ENCODE data around the gene MIDN. TPM values are rescaled to one million over a fixed set of nuclear protein-coding genes. Genes with fewer than 3 reads are reported as not detected.
A peak's percentile ranks its signal among the peaks of the same experiment; 100 is the strongest.

Gene MIDN
- total and polyA plus RNA-seq, 10 of the 15 experiments (the other 5 are each of a cell fraction or from before 2014, with no cell fraction given): 0.38 to 51.5 (median 7.2) TPM

DNA sequence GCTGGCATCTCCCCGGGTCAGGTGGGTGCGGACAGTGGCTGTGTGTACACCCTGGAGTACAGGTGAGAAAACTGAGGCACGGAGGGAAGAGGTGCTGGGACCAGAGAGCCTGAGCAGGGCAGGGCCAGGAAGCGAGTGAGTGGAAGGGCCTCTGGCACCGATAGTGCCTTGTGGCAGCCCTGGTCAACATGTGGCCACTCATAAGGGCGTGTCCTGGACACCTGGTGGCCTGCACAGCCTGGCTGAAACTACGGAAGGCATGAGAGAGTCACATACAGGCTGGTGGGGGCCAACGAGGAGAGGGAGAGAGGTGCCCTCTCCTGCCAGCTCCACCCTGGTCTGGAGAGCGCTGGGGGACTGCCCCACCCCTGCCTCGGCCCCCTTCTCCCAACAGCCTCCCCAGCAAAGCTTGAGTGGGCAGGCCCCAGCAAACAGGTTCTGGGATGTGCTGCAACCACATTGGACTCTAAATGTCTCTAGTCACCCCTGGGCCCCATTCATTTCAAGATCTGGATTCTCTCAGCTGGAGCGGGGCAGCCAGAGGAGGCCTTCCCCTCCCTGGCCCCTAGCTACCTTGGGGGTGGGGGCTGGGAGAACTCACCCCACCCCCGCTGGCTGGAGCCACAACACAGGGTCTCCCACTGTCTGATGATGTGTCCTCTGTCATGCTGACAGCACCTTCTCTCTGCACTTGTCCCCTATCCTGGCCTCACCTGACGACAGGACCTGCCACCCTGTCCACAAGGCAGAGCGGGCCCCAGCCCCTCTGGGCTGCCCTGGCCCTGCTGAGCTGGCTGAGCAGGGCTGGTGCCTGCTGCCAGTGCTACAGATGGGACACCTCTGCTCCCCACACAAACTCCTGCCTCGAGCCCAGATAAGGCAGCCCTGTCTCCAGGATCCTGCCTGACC, 16.4 kb upstream of the MIDN start:
- Histone ChIP-seq H3K27ac (ENCODE audit: control insufficient read depth, insufficient read depth) (no peak overlapping the region), H3K4me1 (ENCODE audit: control insufficient read depth, insufficient read depth, low read length) (no peaks in the 10 kb centered on the region), H4K20me1 (ENCODE audit: control insufficient read depth, insufficient read depth) (no peaks in the 10 kb centered on the region), H3K4me3 (no peak overlapping the region), H3K79me2 (ENCODE audit: control insufficient read depth, insufficient read depth, low read length) (no peaks in the 10 kb centered on the region), H3K27me3 (replicated peaks in 1 of 2; ENCODE audit: control insufficient read depth in 2 of 2, insufficient read depth in 2 of 2, low read length in 1 of 2) (peaks cover 0 to 3% of the 10 kb centered on the region in 2 experiments; a peak in 2 of 4 replicates), H3K9ac (ENCODE audit: control insufficient read depth, insufficient read depth, low read length) (no peak overlapping the region), H3K4me2 (ENCODE audit: control insufficient read depth, insufficient read depth) (no peak overlapping the region), H3K9me3 (replicated peaks; ENCODE audit: control insufficient read depth, insufficient read depth, low read length) (no peaks in the 10 kb centered on the region; the same call in 2 of the 3 replicates), H3K36me3 (ENCODE audit: control insufficient read depth in 2 of 2, insufficient read depth in 2 of 2, low read length in 1 of 2) (no peaks in the 10 kb centered on the region), H2AFZ (ENCODE audit: control insufficient read depth, low read depth, low read length) (no peak overlapping the region)
- no TSS peak for BruUV-seq (replicated peaks)
- CTCF ChIA-PET: no interaction called here
- RAD21 ChIA-PET (ENCODE audit: unreplicated experiment): no interaction called here
- no peak for DNase-seq (ENCODE audit: low read depth, low spot score)
- in situ Hi-C loops (cut with MboI): no loop called here
- FAIRE-seq: no peak
- SMC1A ChIA-PET (ENCODE audit: uncharacterized antibody, unreplicated experiment): no interaction called here
- intact Hi-C loops (cut with micrococcal nuclease; ENCODE audit: unreplicated experiment): no loop called here
- 61% methylated on average over 13 of the region's 15 CpGs for WGBS (ENCODE audit: insufficient coverage, insufficient replicate concordance, low lambda C conversion rate, missing lambda C conversion rate)
- ATAC-seq: peak; percentile 45
- TF ChIP-seq, protein P1, sequence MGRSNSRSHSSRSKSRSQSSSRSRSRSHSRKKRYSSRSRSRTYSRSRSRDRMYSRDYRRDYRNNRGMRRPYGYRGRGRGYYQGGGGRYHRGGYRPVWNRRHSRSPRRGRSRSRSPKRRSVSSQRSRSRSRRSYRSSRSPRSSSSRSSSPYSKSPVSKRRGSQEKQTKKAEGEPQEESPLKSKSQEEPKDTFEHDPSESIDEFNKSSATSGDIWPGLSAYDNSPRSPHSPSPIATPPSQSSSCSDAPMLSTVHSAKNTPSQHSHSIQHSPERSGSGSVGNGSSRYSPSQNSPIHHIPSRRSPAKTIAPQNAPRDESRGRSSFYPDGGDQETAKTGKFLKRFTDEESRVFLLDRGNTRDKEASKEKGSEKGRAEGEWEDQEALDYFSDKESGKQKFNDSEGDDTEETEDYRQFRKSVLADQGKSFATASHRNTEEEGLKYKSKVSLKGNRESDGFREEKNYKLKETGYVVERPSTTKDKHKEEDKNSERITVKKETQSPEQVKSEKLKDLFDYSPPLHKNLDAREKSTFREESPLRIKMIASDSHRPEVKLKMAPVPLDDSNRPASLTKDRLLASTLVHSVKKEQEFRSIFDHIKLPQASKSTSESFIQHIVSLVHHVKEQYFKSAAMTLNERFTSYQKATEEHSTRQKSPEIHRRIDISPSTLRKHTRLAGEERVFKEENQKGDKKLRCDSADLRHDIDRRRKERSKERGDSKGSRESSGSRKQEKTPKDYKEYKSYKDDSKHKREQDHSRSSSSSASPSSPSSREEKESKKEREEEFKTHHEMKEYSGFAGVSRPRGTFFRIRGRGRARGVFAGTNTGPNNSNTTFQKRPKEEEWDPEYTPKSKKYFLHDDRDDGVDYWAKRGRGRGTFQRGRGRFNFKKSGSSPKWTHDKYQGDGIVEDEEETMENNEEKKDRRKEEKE (IDR thresholded peaks at IDR 0.05): no peak
- TF ChIP-seq SUPT20H (IDR thresholded peaks at IDR 0.05; ENCODE audit: borderline replicate concordance, control insufficient read depth, low read depth, low read length) (no peak), SIN3A (IDR thresholded peaks at IDR 0.05; ENCODE audit: low read depth, low read length) (no peak), FOXK2 (IDR thresholded peaks at IDR 0.05) (no peak)
- TF ChIP-seq, protein P2, sequence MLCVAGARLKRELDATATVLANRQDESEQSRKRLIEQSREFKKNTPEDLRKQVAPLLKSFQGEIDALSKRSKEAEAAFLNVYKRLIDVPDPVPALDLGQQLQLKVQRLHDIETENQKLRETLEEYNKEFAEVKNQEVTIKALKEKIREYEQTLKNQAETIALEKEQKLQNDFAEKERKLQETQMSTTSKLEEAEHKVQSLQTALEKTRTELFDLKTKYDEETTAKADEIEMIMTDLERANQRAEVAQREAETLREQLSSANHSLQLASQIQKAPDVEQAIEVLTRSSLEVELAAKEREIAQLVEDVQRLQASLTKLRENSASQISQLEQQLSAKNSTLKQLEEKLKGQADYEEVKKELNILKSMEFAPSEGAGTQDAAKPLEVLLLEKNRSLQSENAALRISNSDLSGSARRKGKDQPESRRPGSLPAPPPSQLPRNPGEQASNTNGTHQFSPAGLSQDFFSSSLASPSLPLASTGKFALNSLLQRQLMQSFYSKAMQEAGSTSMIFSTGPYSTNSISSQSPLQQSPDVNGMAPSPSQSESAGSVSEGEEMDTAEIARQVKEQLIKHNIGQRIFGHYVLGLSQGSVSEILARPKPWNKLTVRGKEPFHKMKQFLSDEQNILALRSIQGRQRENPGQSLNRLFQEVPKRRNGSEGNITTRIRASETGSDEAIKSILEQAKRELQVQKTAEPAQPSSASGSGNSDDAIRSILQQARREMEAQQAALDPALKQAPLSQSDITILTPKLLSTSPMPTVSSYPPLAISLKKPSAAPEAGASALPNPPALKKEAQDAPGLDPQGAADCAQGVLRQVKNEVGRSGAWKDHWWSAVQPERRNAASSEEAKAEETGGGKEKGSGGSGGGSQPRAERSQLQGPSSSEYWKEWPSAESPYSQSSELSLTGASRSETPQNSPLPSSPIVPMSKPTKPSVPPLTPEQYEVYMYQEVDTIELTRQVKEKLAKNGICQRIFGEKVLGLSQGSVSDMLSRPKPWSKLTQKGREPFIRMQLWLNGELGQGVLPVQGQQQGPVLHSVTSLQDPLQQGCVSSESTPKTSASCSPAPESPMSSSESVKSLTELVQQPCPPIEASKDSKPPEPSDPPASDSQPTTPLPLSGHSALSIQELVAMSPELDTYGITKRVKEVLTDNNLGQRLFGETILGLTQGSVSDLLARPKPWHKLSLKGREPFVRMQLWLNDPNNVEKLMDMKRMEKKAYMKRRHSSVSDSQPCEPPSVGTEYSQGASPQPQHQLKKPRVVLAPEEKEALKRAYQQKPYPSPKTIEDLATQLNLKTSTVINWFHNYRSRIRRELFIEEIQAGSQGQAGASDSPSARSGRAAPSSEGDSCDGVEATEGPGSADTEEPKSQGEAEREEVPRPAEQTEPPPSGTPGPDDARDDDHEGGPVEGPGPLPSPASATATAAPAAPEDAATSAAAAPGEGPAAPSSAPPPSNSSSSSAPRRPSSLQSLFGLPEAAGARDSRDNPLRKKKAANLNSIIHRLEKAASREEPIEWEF (IDR thresholded peaks at IDR 0.05; ENCODE audit: insufficient replicate concordance, low read depth, low read length): no peak
- POLR2A ChIA-PET: no interaction called here

All from GM12878 (cell line).